ENCODE data around the gene ZMYM4.

ZMYM4 gene

DNA sequence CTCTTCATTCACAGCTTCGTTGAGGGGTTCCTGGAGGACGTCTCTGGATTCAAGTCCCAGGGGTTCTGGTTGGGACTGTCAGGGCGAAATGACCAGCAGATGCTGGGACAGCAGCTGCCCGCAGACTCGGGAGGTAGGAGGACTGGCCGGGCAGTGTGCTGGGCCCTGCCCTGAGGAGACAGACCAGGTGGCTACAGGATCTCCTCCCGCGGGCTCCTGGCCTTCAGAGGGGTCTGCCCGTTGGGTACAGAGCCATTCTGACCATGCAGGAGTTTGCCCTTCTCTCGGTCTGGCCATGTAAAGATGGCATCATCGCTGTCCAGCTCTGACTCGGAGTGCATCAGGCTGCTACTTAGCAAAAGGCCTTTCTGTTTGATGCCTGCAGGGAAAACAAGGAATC lies 166.2 kb downstream of the ZMYM4 start:
- TF ChIP-seq GABPA (IDR thresholded peaks at IDR 0.05; ENCODE audit: low read depth) (no peak), POLR2AphosphoS5 (IDR thresholded peaks at IDR 0.05; ENCODE audit: low read depth) (no peak), SPI1 (IDR thresholded peaks at IDR 0.05; ENCODE audit: borderline replicate concordance, low read depth) (no peak)
- TF ChIP-seq, protein P1, sequence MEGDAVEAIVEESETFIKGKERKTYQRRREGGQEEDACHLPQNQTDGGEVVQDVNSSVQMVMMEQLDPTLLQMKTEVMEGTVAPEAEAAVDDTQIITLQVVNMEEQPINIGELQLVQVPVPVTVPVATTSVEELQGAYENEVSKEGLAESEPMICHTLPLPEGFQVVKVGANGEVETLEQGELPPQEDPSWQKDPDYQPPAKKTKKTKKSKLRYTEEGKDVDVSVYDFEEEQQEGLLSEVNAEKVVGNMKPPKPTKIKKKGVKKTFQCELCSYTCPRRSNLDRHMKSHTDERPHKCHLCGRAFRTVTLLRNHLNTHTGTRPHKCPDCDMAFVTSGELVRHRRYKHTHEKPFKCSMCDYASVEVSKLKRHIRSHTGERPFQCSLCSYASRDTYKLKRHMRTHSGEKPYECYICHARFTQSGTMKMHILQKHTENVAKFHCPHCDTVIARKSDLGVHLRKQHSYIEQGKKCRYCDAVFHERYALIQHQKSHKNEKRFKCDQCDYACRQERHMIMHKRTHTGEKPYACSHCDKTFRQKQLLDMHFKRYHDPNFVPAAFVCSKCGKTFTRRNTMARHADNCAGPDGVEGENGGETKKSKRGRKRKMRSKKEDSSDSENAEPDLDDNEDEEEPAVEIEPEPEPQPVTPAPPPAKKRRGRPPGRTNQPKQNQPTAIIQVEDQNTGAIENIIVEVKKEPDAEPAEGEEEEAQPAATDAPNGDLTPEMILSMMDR (IDR thresholded peaks at IDR 0.05; ENCODE audit: insufficient read depth, low read length), result no peak
- TF ChIP-seq, protein P2, sequence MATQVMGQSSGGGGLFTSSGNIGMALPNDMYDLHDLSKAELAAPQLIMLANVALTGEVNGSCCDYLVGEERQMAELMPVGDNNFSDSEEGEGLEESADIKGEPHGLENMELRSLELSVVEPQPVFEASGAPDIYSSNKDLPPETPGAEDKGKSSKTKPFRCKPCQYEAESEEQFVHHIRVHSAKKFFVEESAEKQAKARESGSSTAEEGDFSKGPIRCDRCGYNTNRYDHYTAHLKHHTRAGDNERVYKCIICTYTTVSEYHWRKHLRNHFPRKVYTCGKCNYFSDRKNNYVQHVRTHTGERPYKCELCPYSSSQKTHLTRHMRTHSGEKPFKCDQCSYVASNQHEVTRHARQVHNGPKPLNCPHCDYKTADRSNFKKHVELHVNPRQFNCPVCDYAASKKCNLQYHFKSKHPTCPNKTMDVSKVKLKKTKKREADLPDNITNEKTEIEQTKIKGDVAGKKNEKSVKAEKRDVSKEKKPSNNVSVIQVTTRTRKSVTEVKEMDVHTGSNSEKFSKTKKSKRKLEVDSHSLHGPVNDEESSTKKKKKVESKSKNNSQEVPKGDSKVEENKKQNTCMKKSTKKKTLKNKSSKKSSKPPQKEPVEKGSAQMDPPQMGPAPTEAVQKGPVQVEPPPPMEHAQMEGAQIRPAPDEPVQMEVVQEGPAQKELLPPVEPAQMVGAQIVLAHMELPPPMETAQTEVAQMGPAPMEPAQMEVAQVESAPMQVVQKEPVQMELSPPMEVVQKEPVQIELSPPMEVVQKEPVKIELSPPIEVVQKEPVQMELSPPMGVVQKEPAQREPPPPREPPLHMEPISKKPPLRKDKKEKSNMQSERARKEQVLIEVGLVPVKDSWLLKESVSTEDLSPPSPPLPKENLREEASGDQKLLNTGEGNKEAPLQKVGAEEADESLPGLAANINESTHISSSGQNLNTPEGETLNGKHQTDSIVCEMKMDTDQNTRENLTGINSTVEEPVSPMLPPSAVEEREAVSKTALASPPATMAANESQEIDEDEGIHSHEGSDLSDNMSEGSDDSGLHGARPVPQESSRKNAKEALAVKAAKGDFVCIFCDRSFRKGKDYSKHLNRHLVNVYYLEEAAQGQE (IDR thresholded peaks at IDR 0.05; ENCODE audit: insufficient replicate concordance, low read depth), result no peak
- Histone ChIP-seq H3K4me3 (replicated peaks; ENCODE audit: insufficient read depth, low read length) (no peak overlapping the region), H3K27ac (replicated peaks) (no peak overlapping the region), H3K27me3 (ENCODE audit: insufficient read depth, poor library complexity, severe bottlenecking) (no peaks in the 10 kb centered on the region)
- DNase-seq (ENCODE audit: low read depth in 1 of 2, low spot score in 1 of 2), result no peak

DNA sequence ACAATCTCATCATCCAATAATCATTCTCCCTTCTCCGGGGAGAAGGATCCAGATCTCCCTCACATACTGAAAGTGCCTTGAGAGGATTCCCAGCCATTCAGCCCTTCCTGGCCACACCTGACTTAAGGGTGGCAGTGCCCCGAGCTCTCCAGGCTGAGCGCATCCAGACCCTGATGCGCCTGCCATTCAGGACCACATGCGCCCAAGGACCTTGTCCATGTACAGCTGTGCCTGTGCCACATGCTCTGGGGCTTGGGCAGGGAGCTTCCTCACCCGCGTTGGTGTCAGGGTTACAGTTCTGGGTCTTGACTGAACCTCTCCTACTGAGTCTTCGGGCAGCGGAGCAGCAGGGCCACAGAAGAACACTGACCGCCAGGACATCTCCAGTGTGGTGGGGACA lies 167.6 kb downstream of the ZMYM4 start:
- DNase-seq (ENCODE audit: low read depth in 1 of 2, low spot score in 1 of 2), result no peak
- TF ChIP-seq GABPA (IDR thresholded peaks at IDR 0.05; ENCODE audit: low read depth), result no peak
- TF ChIP-seq, protein P1 (IDR thresholded peaks at IDR 0.05; ENCODE audit: insufficient read depth, low read length), result no peak
- no peak for TF ChIP-seq POLR2AphosphoS5 (IDR thresholded peaks at IDR 0.05; ENCODE audit: low read depth)
- H3K4me3 ChIP-seq (replicated peaks; ENCODE audit: insufficient read depth, low read length), result no peak overlapping the region
- H3K27me3 ChIP-seq (ENCODE audit: insufficient read depth, poor library complexity, severe bottlenecking), result no peaks in the 10 kb centered on the region
- H3K27ac ChIP-seq (replicated peaks), result no peak overlapping the region

DNA sequence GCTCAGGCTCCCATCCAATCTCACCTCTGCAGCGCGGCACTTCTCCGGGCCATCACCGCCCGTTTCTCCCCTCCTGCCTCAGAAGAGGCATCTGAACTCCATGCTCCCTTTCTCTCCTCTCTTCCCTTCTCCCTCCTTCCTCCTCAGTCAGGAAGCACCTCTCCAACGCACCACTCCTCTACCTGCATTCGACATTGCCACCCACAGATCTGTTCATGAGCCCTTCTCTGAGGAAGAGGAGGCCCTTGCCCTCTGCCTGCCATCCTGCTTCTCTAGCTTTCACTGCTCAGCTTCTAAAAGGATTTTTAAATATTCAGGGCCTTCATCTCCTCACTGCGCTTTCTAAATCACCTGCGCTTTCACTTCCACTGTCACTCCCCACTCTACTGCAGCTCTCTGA lies 168.7 kb downstream of the ZMYM4 start:
- Histone ChIP-seq H3K27me3 (ENCODE audit: insufficient read depth, poor library complexity, severe bottlenecking) (no peaks in the 10 kb centered on the region), H3K27ac (replicated peaks) (no peak overlapping the region), H3K4me3 (replicated peaks; ENCODE audit: insufficient read depth, low read length) (no peak overlapping the region)
- DNase-seq (ENCODE audit: low read depth in 1 of 2, low spot score in 1 of 2), result no peak
- TF ChIP-seq, protein P1 (IDR thresholded peaks at IDR 0.05; ENCODE audit: insufficient read depth, low read length), result no peak
- TF ChIP-seq, protein P2 (IDR thresholded peaks at IDR 0.05; ENCODE audit: insufficient replicate concordance, low read depth), result no peak
- no peak for TF ChIP-seq GABPA (IDR thresholded peaks at IDR 0.05; ENCODE audit: low read depth)
- no peak for TF ChIP-seq POLR2AphosphoS5 (IDR thresholded peaks at IDR 0.05; ENCODE audit: low read depth)
- no peak for TF ChIP-seq SPI1 (IDR thresholded peaks at IDR 0.05; ENCODE audit: borderline replicate concordance, low read depth)

DNA sequence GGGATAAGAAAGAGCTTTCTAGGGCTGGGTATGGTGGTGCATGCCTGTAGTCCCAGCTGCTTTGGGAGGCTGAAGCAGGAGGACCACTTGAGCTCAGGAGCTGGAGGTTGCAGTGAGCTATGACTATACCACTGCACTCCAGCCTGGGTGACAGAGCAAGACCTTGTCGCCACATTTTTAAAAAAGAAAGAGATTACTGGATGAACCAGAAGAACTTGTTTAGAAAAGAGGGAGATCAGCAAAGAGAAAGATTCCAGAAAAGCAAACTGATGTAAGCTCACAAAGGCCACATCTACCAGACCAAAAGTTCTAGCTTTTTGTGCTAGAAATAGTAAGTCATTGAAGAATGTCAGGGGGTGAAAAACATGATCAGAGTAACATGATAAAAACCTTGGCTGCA lies 171.1 kb downstream of the ZMYM4 start:
- Histone ChIP-seq H3K27me3 (ENCODE audit: insufficient read depth, poor library complexity, severe bottlenecking) (no peaks in the 10 kb centered on the region), H3K4me3 (replicated peaks; ENCODE audit: insufficient read depth, low read length) (no peak overlapping the region), H3K27ac (replicated peaks) (no peak overlapping the region)
- TF ChIP-seq GABPA (IDR thresholded peaks at IDR 0.05; ENCODE audit: low read depth), result no peak
- no peak for DNase-seq (ENCODE audit: low read depth in 1 of 2, low spot score in 1 of 2)
